Astrocyte (in vitro differentiated cells and primary cell): ENCODE data around the gene PPM1L.

Source experiments
- EZH2 ChIP-seq: IDR thresholded peaks from 2 replicates; pipeline ENCODE4 v1.6.1; 2012; ENCODE audit warnings: mild to moderate bottlenecking, low read length, inconsistent platforms; ENCODE audit not compliant: insufficient read depth
- TF ChIP-seq, protein P1 (sequence below): IDR thresholded peaks from 2 replicates; pipeline ENCODE4 v1.5.1; 2011; ENCODE audit warnings: low read depth, mild to moderate bottlenecking, inconsistent platforms, low read length, moderate library complexity; ENCODE audit not compliant: insufficient read depth

DNA sequence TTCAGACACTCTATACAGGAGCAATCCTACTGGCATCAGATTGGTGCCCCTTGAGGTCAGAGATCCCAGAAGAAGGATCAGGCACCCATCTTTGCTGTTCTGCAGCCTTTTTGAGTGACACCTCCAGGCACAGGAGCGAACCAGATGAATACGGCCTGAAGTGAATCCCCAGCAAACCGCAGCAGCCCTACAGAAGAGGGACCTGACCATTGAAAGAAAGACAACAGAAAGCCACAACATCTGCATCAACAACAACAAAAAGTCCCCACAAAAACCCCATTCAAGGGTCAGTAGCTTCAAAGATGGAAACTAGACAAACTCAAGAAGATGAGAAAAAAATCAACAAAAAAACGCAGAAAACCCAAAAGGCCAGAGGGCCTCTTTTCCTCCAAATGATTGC, 130.4 kb downstream of the PPM1L start:
- TF ChIP-seq EZH2, result no peak
- TF ChIP-seq, protein P1, sequence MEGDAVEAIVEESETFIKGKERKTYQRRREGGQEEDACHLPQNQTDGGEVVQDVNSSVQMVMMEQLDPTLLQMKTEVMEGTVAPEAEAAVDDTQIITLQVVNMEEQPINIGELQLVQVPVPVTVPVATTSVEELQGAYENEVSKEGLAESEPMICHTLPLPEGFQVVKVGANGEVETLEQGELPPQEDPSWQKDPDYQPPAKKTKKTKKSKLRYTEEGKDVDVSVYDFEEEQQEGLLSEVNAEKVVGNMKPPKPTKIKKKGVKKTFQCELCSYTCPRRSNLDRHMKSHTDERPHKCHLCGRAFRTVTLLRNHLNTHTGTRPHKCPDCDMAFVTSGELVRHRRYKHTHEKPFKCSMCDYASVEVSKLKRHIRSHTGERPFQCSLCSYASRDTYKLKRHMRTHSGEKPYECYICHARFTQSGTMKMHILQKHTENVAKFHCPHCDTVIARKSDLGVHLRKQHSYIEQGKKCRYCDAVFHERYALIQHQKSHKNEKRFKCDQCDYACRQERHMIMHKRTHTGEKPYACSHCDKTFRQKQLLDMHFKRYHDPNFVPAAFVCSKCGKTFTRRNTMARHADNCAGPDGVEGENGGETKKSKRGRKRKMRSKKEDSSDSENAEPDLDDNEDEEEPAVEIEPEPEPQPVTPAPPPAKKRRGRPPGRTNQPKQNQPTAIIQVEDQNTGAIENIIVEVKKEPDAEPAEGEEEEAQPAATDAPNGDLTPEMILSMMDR, result no peak
